Kasumi-1 (cell line): ENCODE data around the gene RTCB.
A peak's percentile ranks its signal among the peaks of the same experiment; 100 is the strongest.

ENCODE experiments used
- DNase-seq, 2 experiments: peaks; one replicate each; lab custom pipeline; 2025; lab: John Stamatoyannopoulos, UW

The RTCB gene

DNA sequence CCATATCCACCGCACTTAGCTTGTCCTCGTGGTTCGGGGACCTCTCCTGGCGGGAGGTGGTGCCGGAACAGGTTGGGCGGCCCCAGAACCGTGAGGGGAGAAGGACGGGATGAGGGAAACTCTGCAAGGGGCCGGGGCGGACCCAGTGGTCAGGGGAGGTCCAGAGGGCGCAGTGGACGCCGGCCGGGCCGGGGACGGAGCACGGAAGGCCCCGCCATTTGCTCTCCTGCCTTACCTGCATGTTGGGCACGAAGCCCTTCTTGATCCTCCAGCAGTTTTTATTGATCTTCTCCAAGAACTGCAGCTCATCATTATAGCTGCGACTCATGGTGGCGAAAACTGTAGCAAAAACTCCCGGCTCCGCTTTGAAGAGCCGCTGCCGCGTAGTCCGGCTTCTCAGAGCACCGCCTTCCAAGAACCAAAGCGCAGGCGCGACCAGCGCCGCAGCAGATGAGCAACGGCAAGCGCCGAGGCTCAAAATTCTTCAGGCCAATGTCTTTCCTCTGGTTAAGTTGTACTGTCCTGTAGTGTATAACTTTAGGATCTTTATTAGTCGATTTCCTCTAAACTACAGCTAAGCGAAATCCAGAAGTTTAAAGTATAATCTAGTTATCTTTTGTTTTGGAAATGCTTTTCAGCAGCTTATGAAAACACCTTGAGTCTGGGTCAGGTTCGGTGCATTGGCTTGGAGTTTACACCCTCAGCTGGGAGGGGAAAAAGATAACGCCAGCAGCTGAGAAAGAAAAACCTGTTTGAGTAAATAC, at the start of gene RTCB:
Gene RTCB (minus strand): TSS at position 419 of the 764 bp plus-strand sequence. CDS start 91 bp downstream, at position 328.
- DNase-seq, result peak; percentile 85 to 87

DNA sequence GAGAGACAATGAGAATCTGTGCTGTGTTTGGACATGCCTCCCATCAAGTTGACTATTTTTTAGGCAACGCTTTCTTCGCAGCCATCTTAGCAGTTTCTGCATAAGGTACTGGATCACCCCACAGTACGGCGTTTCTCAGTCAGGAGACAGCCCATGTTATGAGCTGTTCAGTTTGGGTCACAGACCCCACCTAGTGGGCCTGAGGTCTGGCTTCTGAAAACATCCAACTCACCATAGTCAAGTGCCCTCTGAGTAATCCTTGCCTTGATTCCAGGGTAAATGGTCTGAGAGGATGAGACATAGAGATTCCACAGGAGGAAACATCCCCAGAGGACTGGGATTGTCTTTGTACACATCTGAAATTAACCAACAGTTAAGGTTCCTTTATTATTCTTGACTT, 45.0 kb upstream of the RTCB start:
- DNase-seq, result no peak

DNA sequence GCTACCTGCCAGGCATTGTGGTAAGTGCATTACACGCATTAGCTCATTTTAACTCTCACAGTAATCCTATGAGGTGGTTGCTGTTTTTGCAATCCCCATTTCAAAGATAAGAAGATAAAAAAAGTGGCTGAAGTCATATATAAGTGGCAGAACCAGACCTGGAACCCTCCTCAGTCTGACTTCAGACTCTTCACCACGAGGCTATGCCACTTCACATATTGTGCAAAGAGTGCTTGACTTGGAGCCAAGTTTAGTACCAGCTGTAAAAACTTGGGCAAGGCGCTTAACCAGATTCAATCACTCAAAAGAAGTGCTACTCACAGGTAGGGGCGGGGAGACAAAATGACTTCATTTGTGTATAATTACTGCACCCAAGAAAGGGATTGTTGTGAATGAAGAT, 36.9 kb upstream of the RTCB start:
- no peak for DNase-seq

DNA sequence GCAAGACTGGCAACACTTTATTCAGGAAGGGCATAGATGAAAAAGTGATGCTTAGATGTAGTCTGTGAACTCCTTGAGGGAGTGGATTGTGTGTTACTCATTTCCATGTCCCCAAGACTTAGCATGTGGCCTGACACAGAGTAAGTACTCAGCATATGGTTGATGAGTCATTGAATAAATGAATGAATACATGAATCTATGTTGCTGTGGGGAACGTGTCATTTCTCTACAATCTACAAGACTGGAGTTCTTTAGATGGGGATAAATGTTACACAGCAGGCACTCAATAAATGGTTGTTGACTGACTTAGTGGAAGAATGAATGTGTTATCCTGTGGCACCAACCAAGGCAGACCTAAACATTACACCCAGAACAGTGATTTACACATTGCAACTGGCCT, 34.3 kb upstream of the RTCB start:
- DNase-seq, result no peak

DNA sequence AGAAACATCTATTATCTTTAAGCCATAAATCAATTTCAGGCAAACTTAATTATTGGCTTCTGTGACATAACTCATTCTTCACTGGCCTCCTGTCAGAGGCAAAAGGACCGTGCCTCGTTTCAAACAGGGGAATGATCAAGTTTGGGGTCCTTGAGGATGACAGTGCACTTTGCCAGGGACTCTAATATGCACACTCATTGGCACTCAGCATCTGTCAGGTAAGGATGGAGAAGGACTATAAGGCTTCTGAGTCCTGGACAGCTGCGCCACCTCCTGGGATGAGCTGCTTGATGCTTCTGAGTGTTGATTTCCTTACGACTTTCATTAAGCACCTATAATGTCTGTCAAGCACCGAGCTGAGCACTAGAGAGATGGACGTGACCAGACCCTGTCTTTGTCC, 32.0 kb upstream of the RTCB start:
- DNase-seq, result peak in 1 of 2 experiments; percentile 7

DNA sequence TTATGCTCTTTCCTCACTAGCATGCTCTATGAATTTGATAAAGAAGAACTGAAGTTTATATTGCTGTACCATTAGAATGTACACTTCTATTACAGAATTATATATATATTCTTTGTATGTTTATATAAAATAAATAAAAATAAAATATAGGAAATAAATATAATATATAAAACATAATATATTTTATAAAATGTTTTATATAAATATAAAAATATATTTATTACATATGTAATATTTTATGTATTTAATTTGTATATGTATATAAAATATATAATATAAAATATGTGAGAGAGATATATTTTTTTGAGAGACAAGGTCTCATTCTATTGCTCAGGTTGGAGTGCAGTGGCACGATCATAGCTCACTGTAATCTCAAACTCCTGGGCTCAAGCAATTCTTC, 18.3 kb upstream of the RTCB start:
- DNase-seq, result no peak

DNA sequence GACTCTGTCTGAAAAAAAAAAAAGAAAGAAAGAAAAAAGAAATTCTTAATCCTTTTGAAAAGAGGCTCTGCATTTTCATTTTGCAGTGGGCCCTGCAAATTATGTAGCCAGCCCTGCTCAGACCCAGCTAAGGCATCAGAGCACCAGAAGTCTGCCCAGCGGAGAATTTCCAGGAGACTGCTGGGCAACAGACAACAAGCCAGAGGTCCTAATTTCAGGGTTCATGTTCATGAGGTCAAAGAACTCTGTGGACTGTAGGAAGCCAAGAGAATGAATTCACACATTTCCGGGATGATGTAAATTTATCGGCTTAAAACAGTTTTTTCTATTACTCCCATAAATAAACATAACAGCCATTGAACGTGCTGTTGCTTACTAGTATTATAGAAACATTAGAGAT, 14.8 kb upstream of the RTCB start:
- DNase-seq, result no peak

DNA sequence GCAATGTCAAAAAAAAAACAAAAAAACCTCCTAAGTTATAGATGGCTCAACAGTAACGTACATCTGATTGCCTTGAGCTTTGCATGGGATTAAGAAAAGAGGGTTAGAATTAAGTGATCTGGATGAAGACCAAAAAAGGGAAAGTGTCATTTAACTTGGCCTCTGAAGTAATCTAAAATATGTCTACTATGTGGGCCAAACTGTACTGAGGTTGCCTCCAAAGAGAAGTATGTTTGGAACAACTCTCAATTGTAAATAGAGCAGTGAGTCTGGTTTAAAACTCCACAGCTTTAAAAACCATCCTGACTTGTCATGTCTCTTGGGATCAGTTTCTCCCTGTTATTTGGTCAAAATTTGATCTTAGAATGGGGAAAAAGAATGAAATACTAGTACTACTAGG, 11.6 kb upstream of the RTCB start:
- no peak for DNase-seq

GRCh38 chr22:32422062-32422461, 10.0 kb upstream of the RTCB start:
- no peak for DNase-seq

DNA sequence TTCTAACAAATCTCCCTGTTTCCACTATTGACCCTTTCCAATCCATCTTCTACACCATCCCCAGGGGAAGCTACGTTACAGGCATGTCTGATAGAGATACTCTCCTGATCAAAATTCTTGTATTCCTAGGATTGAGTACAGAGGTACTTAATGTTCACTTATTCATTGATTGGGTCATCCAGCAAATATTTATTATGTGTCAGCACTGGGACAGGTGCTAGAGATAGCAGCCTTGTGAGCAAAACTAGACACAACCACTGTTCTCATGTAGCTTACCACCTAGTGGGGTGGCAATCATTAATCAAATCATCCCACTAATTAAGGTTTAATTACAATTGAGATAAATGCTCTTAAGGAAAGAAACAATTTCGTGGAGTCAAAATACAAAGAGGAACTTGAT, 9.4 kb upstream of the RTCB start:
- DNase-seq, result no peak

GRCh38 chr22:32417906-32418305, 5.9 kb upstream of the RTCB start:
- DNase-seq, result no peak

GRCh38 chr22:32416556-32417085, 4.6 kb upstream of the RTCB start:
- no peak for DNase-seq

GRCh38 chr22:32414191-32414590, 2.1 kb upstream of the RTCB start:
- DNase-seq, result no peak

DNA sequence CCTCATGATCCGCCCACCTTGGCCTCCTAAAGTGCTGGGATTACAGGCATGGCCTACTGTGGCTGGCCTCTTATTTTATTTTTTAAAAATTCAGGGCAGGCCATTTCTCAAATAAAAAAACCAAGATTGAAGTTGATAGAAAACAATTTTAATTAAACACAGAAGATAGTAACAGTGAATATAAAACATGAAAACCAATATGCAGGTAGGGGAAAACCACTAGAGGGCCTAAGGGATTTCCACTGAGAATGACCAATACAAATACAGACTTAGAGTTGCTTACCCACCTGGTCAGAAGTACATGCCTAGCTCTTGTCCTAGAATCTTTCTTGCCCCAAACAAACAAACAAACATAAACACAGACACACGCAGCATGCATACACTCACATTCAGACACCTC, 1.7 kb upstream of the RTCB start:
- peak; percentile 8 to 16 for DNase-seq

DNA sequence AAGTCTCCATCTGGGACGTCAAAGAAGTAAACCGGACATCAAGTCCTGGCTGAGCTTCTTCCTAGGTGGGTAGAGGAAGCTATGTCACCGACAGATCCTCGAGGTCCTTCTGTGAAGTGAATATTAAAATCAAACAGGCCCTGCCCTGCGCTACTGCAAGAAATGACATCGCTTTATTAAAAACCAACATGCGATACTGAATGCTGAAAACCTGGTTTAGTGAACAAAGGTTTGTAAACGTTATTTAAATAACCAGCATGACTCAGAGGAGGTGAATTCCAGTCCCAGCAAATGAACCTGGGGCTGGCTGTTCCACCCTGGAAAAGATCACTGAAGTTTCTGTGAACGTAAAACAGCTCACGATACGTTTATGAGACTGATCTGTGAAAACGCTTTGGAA, 645 bp downstream of the RTCB start:
- peak in 1 of 2 experiments; percentile 30 for DNase-seq

DNA sequence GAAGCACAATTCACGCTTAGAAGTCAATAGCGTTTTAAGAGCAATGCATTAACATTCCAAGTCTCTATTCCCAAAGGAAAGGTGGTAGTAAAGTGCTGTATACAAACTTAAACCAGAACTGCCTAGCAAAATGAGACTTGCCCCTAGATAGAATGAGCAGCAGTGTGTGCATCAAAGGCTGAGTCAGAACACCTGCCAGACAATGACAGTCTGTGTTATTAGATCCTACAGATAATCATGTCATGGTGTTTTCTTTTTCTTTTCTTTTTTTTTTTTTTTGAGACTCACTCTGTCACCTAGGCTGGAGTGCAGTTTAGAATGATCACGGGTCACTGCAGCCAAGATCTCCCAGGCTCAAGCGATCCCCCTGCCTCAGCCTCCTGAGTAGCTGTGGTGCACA, 1.6 kb downstream of the RTCB start:
- DNase-seq, result no peak

DNA sequence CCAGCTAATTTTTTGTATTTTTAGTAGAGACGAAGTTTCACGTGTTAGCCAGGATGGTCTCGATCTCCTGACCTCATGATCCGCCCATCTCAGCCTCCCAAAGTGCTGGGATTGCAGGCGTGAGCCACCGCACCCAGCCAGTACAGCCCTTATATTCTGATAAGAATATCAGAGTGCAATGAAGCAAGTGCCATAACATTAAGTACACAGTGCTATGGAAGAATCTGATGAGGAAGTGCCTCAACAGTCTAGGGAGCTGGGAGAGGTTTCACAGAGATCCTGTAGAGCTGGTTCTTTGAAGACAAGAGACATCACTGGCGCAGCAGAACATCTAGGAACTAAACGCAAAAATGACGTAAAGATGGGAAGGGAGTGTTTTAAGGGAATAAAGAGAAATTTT, 2.1 kb downstream of the RTCB start:
- no peak for DNase-seq

GRCh38 chr22:32407936-32408335, 4.1 kb downstream of the RTCB start:
- DNase-seq, result no peak

GRCh38 chr22:32407312-32407711, 4.7 kb downstream of the RTCB start:
- no peak for DNase-seq

- no peak for DNase-seq
Measured at GRCh38 chr22:32404021-32404420, 8.0 kb downstream of the RTCB start.

GRCh38 chr22:32401486-32401885, 10.6 kb downstream of the RTCB start:
- DNase-seq, result no peak

- no peak for DNase-seq
Measured at GRCh38 chr22:32396746-32397145, 15.3 kb downstream of the RTCB start.

GRCh38 chr22:32396255-32396654, 15.8 kb downstream of the RTCB start:
- no peak for DNase-seq

GRCh38 chr22:32395107-32395506, 16.9 kb downstream of the RTCB start:
- DNase-seq, result no peak
